GM19397 (cell line): ENCODE measurements around the gene MAPK1.
"Not testable (repeated sequence)": the region's sequence is repeated elsewhere in the genome, so short reads cannot be mapped to it uniquely, and the experiment has no call there.

Experiments
- ATAC-seq: cut with Tn5 transposase; IDR thresholded peaks from one replicate; pipeline ENCODE4 v1.9.1; 2021; ENCODE audit warnings: mild to moderate bottlenecking, moderate library complexity; ENCODE audit not compliant: unreplicated experiment

The MAPK1 gene

DNA sequence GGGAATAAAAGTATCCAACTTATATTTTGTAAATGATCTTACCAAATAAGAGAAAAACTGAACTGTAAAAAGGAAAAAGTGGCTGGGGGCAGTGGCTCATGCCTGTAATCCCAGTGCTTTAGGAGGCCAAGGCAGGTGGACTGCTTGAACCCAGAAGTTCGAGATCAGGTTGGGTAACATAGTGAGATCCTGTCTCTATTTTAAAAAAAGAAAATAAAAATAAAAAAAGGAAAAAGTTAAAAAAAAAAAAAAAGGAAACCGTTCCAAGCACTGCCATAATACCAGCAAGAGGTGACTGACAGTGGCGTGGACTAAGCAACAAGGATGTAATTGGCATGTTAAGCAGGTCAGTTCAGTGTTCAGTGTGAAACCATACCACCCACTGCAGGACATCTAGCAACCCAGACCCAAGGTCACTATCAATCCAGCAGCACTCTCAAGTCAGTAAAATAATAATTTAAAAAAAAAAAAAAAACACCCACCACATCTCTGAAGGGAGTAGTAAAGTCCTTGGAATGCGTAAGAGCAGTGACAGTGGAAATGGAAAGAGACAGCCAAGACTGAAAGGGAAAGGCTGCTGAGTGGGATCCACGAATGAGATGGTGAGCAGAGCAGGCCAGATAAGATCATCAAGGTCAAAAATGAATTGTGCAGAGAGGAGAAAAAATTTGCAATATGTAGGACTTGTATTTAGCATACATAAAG is 43.6 kb downstream of the MAPK1 start:
- no peak for ATAC-seq

DNA sequence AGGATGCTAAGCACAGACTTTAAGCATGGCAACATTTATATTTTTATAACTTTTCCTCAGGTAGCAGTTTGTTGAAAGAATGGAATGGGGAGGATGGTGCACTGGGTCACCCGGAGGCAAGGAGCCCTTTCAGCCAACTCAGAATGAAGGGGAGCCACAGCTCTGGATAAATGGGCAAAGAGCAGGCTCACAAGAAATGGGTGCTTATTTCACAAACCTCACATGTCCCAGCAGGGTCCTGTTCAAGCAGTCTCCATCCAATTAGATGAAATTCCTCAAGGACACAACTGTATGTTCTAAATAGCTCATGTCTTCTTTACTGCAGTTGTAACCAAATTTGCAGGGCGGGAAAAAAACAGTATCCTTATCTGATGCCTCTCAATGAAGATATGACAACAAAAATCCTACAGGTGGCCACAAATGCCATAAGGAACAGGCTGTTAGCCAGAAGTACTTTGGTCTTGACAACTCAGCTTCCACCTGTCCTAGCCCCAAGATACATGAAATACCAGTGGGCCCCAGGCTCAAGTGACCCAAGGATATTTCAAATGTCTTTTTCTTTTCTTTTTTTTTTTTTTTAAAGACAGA is 48.2 kb downstream of the MAPK1 start:
- no peak for ATAC-seq

DNA sequence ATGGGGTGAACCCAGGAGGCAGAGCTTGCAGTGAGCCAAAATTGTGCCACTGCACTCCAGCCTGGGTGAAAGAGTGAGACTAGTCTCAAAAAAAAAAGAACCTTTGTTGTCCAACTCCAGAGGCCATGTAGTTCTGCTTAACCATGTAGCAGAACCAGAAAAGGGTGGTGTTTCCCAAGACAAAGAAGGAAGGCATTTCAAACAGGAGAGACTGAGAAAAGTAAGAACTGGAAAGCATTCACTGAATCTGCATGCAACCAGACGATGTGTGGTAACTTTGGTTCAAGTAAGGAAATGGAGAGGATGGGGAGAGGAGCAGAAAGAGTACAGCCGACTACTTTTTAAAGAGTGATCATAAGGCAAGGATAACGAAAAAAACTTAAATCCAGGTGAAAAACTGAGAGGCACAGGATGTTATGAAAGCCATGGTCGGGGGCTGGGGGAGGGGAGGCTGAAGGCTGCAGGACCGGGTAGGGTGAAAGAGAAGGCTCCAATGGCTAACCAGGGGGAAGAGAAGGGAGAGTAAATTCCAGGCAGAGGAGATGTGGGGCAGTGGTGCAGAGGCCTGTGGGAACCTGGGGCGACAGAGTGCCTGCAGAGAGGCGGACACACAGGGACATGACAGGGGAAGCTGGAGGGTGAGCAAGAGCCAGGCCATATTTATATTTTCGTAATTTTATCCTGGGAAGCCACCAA is 48.8 kb downstream of the MAPK1 start:
- ATAC-seq = no peak

DNA sequence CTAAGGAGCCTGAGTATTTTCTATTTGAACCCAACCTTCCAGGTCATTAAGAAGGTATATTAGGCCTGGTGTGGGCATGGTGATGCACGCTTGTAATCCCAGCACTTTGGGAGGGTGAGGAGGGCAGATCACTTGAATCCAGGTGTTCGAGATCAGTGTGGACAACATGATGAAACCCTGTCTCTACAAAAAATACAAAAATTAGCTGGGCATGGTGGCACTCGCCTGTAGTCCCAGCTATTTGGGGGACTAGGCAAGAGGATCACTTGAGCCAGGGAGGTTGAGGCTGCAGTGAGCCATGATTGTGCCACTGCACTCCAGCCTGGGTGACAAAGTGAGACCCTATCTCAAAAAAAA is 50.0 kb downstream of the MAPK1 start:
- ATAC-seq = not testable (repeated sequence)

DNA sequence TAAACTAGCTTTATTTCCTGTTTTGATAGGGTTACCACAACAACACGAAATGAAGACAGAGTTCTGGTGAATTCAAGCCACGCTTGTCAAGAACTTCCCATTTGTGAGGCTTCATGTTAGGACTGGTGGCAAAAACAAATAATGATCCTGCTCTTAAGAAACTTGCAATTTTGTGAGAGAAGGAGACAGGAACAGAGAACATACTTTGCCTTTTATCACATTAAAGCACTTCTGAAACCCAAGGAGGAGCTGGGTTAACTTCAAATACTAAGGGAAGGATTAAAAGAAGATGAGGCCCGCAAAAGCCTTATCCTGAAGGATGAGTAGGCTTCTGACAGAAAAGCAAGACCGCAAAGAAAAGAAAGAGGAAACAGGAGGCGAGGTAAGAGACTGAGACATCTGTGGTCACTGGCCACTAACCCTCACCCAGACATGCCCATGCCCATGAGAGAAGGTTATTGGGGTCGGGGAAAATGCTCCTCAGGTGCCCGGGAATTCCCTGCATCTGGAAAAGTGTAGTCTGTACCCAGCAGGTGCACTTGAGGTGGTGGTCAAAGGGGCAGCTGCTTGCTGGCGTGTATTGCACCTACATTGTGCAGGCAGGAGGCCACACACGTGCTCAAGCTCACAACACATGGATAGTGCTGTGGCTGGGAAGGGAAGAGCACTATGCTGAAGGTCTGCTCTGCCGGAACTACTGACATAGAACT is 50.5 kb downstream of the MAPK1 start:
- ATAC-seq = no peak

DNA sequence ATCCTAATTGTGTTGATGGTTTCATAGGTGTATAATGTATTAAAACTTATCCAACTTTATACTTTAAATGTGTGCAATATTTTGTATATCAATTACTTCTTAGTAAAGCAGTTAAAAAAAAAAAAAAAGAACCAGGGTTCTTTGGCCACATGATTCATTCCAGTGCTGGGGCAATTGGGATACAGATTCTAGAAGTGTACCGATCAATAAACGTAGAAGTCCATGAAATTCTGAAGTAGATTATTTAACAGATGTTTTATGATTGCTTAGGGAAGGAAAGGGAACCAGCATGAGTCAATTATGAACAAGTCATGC is 51.0 kb downstream of the MAPK1 start:
- ATAC-seq = no peak

DNA sequence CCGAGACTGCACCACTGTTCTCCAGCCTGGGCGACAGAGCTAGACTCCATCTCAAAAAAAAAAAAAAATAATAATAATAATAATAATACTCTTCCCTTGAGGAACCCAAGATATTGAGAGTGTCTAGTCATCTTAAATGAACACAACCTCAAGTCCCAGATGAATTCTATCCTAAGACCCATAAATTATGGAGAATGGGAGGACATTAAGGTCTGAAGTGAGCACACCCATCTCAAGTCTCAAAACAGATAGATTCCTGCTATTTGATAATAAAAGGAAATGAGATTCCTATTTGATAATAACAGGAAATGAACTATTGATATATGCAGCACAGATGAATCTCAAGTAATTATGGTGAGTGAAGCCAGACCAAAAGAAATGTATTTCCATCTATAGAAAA is 51.5 kb downstream of the MAPK1 start:
- ATAC-seq = no peak

DNA sequence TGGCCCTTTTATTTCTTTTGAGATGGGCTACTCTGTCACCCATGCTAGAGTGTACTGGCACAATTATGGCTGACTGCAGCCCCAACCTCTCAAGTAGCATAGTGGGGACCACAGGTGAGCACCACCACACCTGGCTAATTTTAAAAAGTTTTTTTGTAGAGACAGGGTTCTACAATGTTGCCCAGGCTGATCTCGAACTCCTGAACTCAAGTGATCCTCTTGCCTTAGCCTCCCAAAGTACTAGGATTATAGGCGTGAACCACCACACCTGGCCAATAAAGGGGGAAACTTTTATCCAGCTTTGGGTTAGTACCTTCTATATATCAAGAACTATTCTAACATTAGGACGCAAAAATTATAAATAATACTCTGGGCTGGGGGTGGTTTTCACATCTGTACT is 52.1 kb downstream of the MAPK1 start:
- ATAC-seq = no peak

DNA sequence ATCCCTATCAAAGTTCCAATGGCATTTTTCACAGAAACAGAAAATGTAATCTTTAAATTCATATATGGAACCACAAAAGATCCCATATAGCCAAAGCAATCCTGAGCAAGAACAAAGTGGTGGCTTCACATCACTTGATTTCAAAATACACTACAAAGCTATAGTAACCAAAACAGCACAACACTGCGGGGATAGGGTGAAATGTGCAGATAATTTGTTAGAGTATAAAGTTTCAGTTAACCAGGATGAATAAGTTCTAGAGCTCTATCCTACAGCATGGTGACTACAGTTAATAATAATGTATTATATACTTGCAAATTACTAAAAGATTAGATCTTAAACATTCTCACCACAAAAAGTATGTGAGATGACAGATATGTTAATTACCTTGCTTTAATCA is 55.5 kb downstream of the MAPK1 start:
- ATAC-seq = no peak

DNA sequence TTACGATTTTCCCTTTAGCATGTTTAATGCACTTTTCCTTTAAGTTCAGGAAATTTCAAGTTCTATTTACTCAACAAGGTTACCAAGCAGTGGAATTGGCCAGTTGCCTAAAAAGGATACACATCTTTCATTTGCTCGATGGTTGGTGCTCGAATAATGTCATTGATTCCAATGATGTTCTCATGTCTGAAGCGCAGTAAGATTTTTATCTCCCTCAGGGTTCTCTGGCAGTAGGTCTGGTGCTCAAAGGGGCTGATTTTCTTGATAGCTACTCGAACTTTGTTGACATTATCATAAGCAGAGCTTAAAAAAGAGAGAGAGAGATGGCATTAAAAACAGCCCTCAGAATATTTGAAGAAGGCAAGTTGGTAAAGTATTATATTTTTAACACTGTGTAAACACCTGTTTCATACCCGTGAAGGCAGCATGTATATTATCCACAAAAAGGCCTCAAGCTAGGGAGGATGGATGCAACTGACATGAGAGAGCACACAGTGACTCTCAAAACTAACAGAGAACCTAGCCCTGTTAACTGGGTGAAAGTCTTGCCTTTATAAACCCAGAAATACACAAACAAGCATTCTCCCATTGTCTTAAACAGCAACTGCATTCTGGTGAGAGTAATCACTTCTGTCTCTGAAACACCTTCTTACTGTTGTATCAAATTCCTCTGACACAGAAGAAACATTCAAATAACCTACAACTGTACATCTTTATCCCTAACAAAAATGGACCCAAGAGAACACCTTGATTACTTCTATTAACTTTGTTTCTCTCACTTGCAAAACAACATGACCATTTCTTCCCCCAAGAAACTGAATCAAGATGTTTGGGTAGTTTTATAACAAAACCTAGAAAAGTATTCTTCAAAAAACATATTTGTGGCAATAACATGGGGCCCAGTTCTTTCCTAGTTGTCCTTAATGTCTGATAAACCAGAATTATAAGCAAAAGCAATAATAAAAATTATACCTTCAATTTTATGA is 59.6 kb downstream of the MAPK1 start:
- ATAC-seq = no peak

DNA sequence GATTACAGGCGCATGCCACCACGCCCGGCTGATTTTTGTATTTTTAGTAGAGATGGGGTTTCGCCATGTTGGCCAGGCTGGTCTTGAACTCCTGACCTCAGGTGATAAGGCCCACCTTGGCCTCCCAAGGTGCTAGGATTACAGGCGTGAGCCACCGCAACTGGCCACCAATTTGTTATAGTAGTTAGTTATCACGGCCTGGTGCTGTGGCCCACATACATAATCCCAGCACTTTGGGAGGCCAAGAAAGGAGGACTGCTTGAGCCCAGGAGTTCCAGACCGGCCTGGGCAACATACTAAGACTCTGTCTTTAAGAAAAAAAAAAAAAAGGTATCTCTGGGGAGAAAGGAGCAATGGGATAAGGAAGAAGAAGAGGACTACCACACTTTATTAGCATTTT is 62.1 kb downstream of the MAPK1 start:
- not testable (repeated sequence) for ATAC-seq

DNA sequence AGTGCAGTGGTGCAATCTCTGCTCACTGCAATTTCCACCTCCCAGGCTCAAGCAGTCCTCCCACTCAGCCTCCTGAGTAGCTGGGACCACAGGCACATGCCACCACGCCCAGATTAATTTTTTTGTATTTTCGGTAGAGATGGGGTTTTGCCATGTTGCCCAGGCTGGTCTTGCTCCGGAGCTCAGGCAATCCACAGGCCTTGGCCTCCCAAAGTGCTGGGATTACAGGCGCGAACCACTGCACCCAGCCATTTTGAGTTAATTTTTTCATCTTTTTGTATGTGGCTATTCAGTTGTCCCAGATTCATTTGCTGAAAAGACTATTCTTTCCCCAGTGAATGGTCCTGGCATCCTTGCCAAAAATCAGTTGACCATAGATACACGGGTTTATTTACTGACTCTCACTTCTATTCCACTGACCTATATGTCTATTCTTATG is 63.6 kb downstream of the MAPK1 start:
- no peak for ATAC-seq

DNA sequence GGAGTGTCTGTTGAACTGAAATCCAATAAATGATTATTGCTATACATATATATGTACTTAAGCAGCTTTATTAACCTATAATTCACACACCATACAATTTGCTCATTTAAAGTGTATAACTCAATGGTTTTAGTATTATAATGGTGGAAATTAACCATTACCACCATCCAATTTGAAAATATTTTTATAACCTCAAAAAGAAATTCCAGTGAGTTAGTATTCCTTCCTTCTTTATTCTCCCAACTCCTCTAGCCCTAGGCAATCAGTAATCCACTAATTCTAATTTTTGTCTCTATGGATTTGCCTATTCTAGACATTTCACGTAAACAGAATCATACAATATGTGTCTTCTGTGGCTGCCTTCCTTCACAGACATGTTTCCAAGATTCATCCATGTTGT is 64.8 kb downstream of the MAPK1 start:
- no peak for ATAC-seq

DNA sequence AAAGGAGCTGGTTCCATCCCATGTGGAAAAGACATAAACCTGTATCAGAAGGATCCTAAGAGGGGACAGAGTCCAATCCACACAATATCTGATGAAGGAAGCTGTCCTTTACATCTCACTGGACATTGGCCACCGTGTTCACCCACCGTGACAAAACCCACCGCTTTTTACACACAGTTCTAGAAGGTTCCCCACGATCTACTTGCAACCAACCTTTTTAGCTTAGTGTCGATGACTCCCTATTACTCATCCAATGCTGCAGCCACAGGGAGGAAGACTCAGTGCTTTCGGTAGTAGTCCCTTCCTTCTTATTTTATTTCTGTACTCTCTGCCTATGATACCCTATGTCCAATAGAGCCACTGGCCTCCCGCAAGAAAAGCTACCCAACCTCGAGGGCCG is 65.4 kb downstream of the MAPK1 start:
- ATAC-seq = no peak

DNA sequence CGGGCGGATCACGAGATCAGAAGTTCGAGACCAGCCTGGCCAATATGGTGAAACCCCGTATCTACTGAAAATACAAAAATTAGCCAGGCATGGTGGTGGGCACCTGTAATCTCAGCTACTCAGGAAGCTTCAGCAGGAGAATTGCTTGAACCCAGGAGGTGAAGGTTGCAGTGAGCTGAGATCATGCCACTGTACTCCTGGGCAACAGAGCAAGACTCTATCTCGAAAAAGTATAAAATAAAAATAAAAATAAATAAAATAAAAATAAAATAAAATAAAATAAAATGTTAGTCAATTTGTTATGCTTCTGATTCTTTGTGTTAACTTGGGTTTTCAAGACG is 66.2 kb downstream of the MAPK1 start:
- not testable (repeated sequence) for ATAC-seq

DNA sequence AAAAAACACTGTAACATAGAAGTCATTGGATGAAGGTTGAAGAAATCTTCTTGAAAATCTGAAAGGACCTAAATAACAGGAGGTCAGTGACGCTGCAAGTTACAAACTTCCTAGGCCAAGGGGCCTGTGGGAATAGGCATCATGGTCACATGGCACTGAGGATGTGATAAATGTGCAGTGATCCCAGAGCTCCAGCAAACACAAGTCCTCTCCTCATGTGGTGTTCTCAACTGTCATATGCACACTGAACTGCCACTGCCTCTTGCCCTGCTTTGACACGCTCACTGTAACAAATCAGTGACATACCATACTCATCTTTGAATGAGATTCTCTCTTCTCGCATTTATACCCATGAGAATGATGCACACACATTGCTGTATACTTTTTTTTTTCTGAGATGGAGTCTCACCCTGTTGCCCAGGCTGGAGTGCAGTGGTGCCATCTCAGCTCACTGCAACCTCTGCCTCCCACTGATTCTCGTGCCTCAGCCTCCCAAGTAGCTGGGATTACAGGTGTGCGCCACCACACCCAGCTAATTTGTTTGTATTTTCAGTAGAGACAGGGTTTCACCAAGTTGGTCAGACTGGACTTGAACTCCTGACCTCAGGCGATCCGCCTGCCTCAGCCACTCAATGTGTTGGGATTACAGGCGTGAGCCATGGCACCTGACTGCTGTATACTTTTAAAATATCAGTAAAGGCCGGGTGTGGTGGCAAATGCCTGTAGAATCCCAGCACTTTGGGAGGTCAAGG is 66.7 kb downstream of the MAPK1 start:
- no peak for ATAC-seq

DNA sequence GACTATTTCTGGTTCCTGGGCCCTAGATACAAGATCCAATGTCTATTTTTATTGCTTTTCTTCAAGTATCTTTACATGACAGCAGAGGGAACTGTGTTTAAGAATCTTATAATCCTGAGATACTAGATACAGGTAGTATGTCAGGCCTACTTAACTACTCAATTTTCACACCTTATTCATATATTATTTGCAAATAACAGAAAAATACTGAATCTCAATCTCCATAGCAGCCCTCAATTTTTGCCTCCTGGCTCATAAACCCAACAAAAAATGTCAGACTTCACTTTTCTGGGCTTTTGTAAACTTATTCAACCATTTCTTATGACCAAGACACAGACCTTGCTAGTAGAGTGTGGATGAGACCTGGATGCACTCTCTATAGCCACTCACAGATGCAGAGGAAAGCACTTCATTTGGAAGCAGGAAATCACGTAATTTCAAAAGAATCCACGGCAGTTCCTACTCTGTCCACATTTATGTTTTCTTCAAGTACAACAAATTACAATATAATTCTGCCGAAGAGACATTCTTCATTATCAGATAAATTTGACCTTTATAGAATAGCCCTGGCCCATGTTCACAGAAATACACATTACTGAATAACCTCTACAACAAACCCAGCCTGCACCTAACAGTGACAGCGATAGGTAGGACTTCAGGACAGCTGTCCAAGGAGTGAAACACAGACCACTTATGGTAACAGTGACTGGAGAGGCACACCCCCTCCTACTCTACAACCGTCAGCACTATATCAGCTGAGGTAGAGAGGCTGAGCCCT is 69.8 kb downstream of the MAPK1 start:
- ATAC-seq = no peak

DNA sequence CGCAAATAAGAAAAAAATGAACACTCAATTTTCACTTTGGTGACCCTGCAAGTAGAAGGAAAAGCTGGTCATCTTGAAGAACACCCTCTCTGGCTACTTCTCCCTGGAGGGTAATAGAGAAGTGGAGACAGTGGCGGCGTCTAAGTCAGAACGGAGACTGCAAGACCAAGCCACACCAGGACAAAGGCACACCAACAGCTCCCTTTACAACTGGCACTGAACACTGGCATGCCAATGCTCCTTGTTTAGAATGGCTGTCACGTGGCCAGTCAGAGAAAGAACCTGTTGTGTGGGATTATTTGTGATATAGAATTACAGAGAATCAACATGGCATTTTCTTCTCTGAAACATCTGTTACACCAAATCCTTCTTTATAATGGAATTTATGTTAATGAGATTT is 70.6 kb downstream of the MAPK1 start:
- ATAC-seq = no peak

DNA sequence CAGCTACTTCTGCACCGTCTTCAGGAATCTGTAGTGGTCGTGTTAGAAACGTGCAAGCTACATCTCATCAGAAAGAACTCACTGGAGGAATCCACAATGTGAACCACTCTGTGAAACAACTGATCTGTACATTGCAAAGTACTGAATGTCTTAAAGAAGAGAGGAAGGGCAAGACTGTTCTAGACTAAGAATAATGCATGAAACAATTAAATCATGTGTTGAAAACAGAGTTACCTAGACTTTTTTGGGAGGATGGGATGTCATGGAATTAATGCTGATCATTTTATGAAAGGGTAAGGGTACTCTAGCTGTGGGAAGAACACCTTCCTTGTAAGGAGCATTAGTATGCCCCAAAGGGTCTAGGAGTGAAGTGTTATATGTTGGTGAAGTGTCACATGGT is 71.2 kb downstream of the MAPK1 start:
- ATAC-seq = no peak
